KMS-11 (cell line): ENCODE data around the gene GRIK3.

Experiments
- H2AFZ ChIP-seq: fragments of 200-600 bp; sonication (generic); 2 replicates; pipeline ENCODE4 v1.6.1; 2016; ENCODE audit warnings: antibody characterized with exemption, mixed run types, low read depth
- H3K27ac ChIP-seq: fragments of 200-600 bp; sonication (generic); 2 replicates; pipeline ENCODE4 v1.6.1; 2016; ENCODE audit warnings: mild to moderate bottlenecking, mixed run types
- H3K27me3 ChIP-seq: fragments of 200-600 bp; sonication (generic); 2 replicates; pipeline ENCODE4 v1.6.1; 2017; ENCODE audit warnings: mild to moderate bottlenecking, low read depth, mixed run types, moderate library complexity; ENCODE audit not compliant: insufficient read depth
- H3K36me3 ChIP-seq: fragments of 200-600 bp; sonication (generic); 2 replicates; pipeline ENCODE4 v1.6.1; 2017; ENCODE audit warnings: mild to moderate bottlenecking, mixed run types; ENCODE audit not compliant: insufficient read depth
- H3K4me1 ChIP-seq: fragments of 200-600 bp; sonication (generic); 2 replicates; pipeline ENCODE4 v1.6.1; 2016; ENCODE audit warnings: mild to moderate bottlenecking, low read depth, mixed run types; ENCODE audit not compliant: poor library complexity, severe bottlenecking
- H3K4me2 ChIP-seq: fragments of 200-600 bp; sonication (generic); 2 replicates; pipeline ENCODE4 v1.7.0; 2016; ENCODE audit warnings: mild to moderate bottlenecking, mixed run types
- H3K4me3 ChIP-seq: fragments of 200-600 bp; sonication (generic); IDR thresholded peaks from 2 replicates; pipeline ENCODE4 v1.6.1; 2017; ENCODE audit warnings: low read depth, low read length, mixed read lengths; ENCODE audit not compliant: insufficient read depth
- H3K79me2 ChIP-seq: fragments of 200-600 bp; sonication (generic); 2 replicates; pipeline ENCODE4 v1.6.1; 2016; ENCODE audit warnings: low read depth, mixed run types; ENCODE audit not compliant: insufficient read depth
- H3K9ac ChIP-seq: fragments of 200-600 bp; sonication (generic); 2 replicates; pipeline ENCODE4 v1.6.1; 2016; ENCODE audit warnings: mild to moderate bottlenecking, mixed run types
- H4K20me1 ChIP-seq: fragments of 200-600 bp; sonication (generic); 2 replicates; pipeline ENCODE4 v1.6.1; 2016; ENCODE audit warnings: mild to moderate bottlenecking, mixed run types; ENCODE audit not compliant: insufficient read depth
- TF ChIP-seq, protein P1 (sequence below): fragments of 200-600 bp; sonication (generic); conservative IDR thresholded peaks from 2 replicates; pipeline ENCODE4 v1.6.1; 2017; ENCODE audit warnings: low read depth, mild to moderate bottlenecking, antibody characterized with exemption, low read length, moderate library complexity, mixed read lengths

The GRIK3 gene

DNA sequence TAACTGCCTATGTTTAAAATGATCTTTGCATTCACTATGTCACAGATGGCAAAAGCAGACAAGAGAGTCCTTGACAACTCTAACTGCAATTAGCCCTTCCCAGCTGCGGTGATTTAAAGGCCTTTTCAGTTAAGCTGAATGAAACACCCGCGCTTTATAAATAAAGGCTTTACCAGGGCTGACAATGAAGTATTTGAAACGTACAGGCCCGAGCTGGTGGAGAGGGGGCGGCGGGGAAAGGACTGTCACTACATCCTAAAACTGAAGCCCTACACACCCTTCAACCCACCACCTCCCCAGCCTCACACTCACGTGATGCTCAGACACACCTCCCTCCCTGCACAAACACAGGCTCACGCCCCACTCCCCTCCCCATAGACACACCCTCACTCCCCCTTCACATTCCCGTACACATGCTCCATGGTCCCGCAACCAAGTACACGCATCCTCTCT, 45.5 kb downstream of the GRIK3 start:
- Histone ChIP-seq H3K27me3 (peaks cover 13% of the 10 kb centered on the region; the same call in 1 of the 2 replicates), H3K79me2 (no peaks in the 10 kb centered on the region), H2AFZ (no peak overlapping the region), H3K9ac (no peak overlapping the region), H4K20me1 (no peaks in the 10 kb centered on the region), H3K4me3 (no peak overlapping the region), H3K4me1 (no peaks in the 10 kb centered on the region), H3K36me3 (no peaks in the 10 kb centered on the region), H3K4me2 (no peak overlapping the region), H3K27ac (no peak overlapping the region)
- TF ChIP-seq, protein P1, sequence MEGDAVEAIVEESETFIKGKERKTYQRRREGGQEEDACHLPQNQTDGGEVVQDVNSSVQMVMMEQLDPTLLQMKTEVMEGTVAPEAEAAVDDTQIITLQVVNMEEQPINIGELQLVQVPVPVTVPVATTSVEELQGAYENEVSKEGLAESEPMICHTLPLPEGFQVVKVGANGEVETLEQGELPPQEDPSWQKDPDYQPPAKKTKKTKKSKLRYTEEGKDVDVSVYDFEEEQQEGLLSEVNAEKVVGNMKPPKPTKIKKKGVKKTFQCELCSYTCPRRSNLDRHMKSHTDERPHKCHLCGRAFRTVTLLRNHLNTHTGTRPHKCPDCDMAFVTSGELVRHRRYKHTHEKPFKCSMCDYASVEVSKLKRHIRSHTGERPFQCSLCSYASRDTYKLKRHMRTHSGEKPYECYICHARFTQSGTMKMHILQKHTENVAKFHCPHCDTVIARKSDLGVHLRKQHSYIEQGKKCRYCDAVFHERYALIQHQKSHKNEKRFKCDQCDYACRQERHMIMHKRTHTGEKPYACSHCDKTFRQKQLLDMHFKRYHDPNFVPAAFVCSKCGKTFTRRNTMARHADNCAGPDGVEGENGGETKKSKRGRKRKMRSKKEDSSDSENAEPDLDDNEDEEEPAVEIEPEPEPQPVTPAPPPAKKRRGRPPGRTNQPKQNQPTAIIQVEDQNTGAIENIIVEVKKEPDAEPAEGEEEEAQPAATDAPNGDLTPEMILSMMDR = no peak

DNA sequence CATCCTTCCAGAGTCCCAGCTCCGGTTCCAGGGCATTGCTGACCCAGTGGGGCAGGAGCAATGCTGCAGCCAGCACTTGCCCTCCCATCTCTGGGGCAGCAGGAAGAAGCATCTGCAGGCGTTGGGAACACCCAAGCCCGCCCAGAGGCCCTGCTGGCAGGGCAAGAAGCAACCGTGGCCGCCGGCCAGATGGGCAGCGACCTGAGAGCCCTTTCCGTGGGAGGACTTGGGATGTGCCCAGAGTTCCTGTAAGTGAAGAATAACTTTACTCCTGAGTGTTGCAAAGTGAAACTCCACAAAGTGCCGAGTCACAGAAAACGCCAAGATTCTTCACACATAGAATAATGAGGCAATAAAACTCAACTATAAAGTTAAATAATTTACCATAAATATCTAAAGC, 46.0 kb downstream of the GRIK3 start:
- Histone ChIP-seq H3K4me2 (no peak overlapping the region), H4K20me1 (no peaks in the 10 kb centered on the region), H3K4me3 (no peak overlapping the region), H2AFZ (no peak overlapping the region), H3K4me1 (no peaks in the 10 kb centered on the region), H3K36me3 (no peaks in the 10 kb centered on the region), H3K9ac (no peak overlapping the region), H3K79me2 (no peaks in the 10 kb centered on the region), H3K27ac (no peak overlapping the region), H3K27me3 (peaks cover 13% of the 10 kb centered on the region; the same call in 1 of the 2 replicates)
- TF ChIP-seq, protein P1 = no peak

DNA sequence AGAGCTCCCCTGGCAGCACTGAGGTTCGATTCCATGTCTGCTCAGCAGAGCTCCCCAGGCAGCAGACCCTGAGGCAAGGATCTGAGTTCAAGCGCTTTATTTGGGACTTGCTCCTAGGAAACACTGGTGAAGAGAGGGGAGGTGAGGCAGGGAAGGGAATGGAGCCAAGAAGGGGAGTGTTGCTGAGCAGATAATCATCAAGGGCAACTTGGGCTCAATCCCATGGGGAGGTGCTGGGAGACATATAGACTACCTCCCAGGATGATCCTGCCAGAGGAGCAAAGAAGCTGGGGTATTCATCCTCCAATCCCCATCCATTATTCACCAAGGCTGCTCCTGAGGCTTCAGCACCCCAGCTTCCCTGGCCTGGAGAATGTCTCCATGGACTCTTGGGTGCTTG, 47.0 kb downstream of the GRIK3 start:
- H3K4me2 ChIP-seq = no peak overlapping the region
- no peak overlapping the region for H3K27ac ChIP-seq
- no peak overlapping the region for H3K9ac ChIP-seq
- H3K36me3 ChIP-seq = no peaks in the 10 kb centered on the region
- no peak overlapping the region for H3K4me3 ChIP-seq
- H3K4me1 ChIP-seq = no peaks in the 10 kb centered on the region
- H3K79me2 ChIP-seq = no peaks in the 10 kb centered on the region
- TF ChIP-seq, protein P1 = no peak
- no peak overlapping the region for H2AFZ ChIP-seq
- H3K27me3 ChIP-seq = peaks cover 13% of the 10 kb centered on the region; the same call in 1 of the 2 replicates
- no peaks in the 10 kb centered on the region for H4K20me1 ChIP-seq

DNA sequence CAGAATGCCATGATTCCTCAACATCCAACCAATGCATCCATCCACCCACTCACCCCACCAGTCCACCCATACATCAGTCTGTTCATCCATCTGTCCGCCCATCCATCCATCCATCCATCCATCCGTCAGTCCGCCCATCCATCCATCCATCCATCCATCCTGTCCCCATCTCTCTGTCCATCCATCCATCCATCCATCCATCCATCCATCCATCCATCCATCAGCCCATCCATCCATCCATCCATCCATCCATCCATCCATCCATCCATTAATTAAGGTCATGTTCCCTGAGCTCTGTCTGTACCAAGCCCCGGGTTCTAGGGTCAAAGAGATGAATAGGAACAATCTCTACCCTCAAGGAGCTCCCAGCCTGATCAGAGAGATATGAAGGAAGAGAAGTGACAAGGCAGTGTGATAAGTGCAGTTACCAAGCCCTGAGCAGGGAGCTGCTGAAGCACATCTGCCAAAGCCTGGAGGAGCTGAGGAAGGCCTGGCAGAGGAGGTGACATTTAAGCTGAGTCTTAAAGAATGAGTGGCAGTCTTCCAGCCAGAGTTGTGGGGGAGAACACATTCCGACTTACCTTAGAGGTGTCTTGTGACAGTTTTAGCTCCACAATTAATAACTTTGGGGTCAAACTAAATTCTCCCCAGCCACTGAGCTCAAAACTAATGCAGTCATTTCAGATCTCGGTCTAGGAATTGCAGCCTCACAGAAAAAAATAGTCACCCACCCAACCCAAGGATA, 47.9 kb downstream of the GRIK3 start:
- H3K4me3 ChIP-seq = no peak overlapping the region
- no peaks in the 10 kb centered on the region for H3K79me2 ChIP-seq
- no peak overlapping the region for H2AFZ ChIP-seq
- H3K4me1 ChIP-seq = no peaks in the 10 kb centered on the region
- H3K27me3 ChIP-seq = peaks cover 13% of the 10 kb centered on the region; the same call in 1 of the 2 replicates
- no peak overlapping the region for H3K27ac ChIP-seq
- H4K20me1 ChIP-seq = no peaks in the 10 kb centered on the region
- TF ChIP-seq, protein P1 = no peak
- no peaks in the 10 kb centered on the region for H3K36me3 ChIP-seq
- no peak overlapping the region for H3K9ac ChIP-seq
- H3K4me2 ChIP-seq = no peak overlapping the region
